Pancreas (tissue), 10 donors: ENCODE results near the gene TXK. TPM values are rescaled to one million over a fixed set of nuclear protein-coding genes. Genes with fewer than 3 reads are reported as not detected.

Experiments used
- ATAC-seq, 4 donors: fragments of 200-7000 bp; cut with Tn5 transposase; one replicate each; pipeline versions ENCODE4 v1.8.0 to v1.9.1; 2020; ENCODE audit warnings: mild to moderate bottlenecking in 4 of 4, moderate library complexity in 4 of 4
- DNase-seq, 6 donors: peaks; one replicate each; pipeline ENCODE4 v3.0.0-alpha.2; 2020
- FAIRE-seq: peaks from 2 replicates; lab custom pipeline; 2012; peaks lifted over from hg19 to GRCh38; lab: Jason Lieb, UNC
- H3K27ac ChIP-seq, 4 donors: fragments of 200-600 bp; sonication (generic); 1 replicate in 3 of 4; 2 replicates in 1 of 4; pipeline versions ENCODE4 v1.5.0 to v1.8.0; 2020
- H3K27me3 ChIP-seq, 4 donors: fragments of 200-600 bp; one replicate each; pipeline ENCODE4 v1.8.0; 2021
- H3K36me3 ChIP-seq, 3 donors: fragments of 200-600 bp; sonication (generic) in 1 of 3; one replicate each; pipeline versions ENCODE4 v1.5.0 to v1.8.0; 2020 to 2021
- H3K4me1 ChIP-seq, 3 donors: fragments of 200-600 bp; one replicate each; pipeline ENCODE4 v1.8.0; 2021
- H3K4me3 ChIP-seq, 4 donors: fragments of 200-600 bp; sonication (generic) in 2 of 4; one replicate each; pipeline versions ENCODE4 v1.5.0 to v1.8.0; 2020 to 2021
- H3K9me3 ChIP-seq, 4 donors: fragments of 200-600 bp; one replicate each; pipeline ENCODE4 v1.8.0; 2021
- CTCF ChIP-seq, 4 donors: fragments of 200-600 bp; sonication (generic) in 3 of 4; IDR thresholded peaks; one replicate each; pipeline versions ENCODE4 v1.5.0 to v1.8.0; 2021; ENCODE audit warnings: antibody characterized with exemption in 4 of 4
- WGBS, 2 donors: extraction: QIAGEN DNeasy Blood & Tissue Kit; methylation state at CpG; one replicate each; pipeline ENCODE4 v1.1.7; 2013; 5-methylcytosine and 5-hydroxymethylcytosine counted together
- intact Hi-C, 3 donors: fragments of 100-400 bp; cut with DNase I; formaldehyde crosslinking; loops; one replicate each; pipeline versions ENCODE4 v1.11.1 to v1.14.2; 2022
- polyA plus RNA-seq, 2 donors: library from polyadenylated mRNA; stranded (reverse); fragments of 200-250 nt; gene quantifications; one replicate each; pipeline ENCODE4 v1.2.3, GENCODE V29; 2013
- total RNA-seq, 6 donors: library from RNA; stranded (reverse); fragmentation: NEBNext Ultra II Directional in 4 of 6; extraction: Animal tissue kit (Norgen Biotek cat#: 25700) in 4 of 6; gene quantifications; one replicate each; pipeline versions ENCODE4 v1.2.1 to v1.2.4, GENCODE V29; 2021 to 2023
- donor health status: healthy with polysubstance abuse.
- donor health status: DM: no; HTN: no; CAD: no; lungs with moderate emphysema.
- donor health status: DM: no; HTN: no; CAD: no.
- donor health status: control.
- donor health status: control.
- donor health status: Bipolar disorder and iron deficiency.
- donor health status: DM: yes; HTN: yes; CAD: no.
- donor health status: DM: no; HTN: no; CAD: no.
- donor health status: DM: no; HTN: no; CAD: no.
- donor health status: DM: yes; HTN: yes; CAD: no.

The TXK gene
- total and polyA plus RNA-seq, 8 donors: 0.46 to 1.6 (median 0.75) TPM

- DNase-seq: peak in 4 of 6 donors; percentile 28 to 42 (median 36)
- no peak for FAIRE-seq
- Histone ChIP-seq H3K4me1 (peaks cover 0 to 18% (median 10%) of the 10 kb centered on the region in 3 donors), H3K4me3 (no peak overlapping the region), H3K9me3 (no peaks in the 10 kb centered on the region), H3K27me3 (no peaks in the 10 kb centered on the region), H3K27ac (peak overlapping the region in 2 of 4 donors; percentile 27 to 51), H3K36me3 (no peaks in the 10 kb centered on the region)
- intact Hi-C loops: no loop called here
- ATAC-seq: peak; percentile 87 to 95 (median 92)
- no peak for TF ChIP-seq CTCF (IDR thresholded peaks at IDR 0.05)
- 14 to 21% methylated on average over 1 of the region's 1 CpG for WGBS, 2 donors
Observed at GRCh38 chr4:48047896-48048295, 86.2 kb downstream of the TXK start.

- ATAC-seq (peak; percentile 36 to 73 (median 58)), FAIRE-seq (no peak), DNase-seq (peak in 1 of 6 donors; percentile 15)
- intact Hi-C loops: no loop called here
- H3K36me3 ChIP-seq: no peaks in the 10 kb centered on the region
- no peaks in the 10 kb centered on the region for H3K9me3 ChIP-seq
- peak overlapping the region in 2 of 4 donors; percentile 27 to 51 for H3K27ac ChIP-seq
- no peaks in the 10 kb centered on the region for H3K27me3 ChIP-seq
- 29 to 34% methylated on average over 3 of the region's 3 CpGs for WGBS, 2 donors
- no peak for TF ChIP-seq CTCF (IDR thresholded peaks at IDR 0.05)
- H3K4me1 ChIP-seq: peaks cover 0 to 21% (median 10%) of the 10 kb centered on the region in 3 donors
- H3K4me3 ChIP-seq: no peak overlapping the region
Observed at GRCh38 chr4:48047421-48047844, 86.6 kb downstream of the TXK start.

- peaks cover 0 to 24% (median 10%) of the 10 kb centered on the region in 3 donors for H3K4me1 ChIP-seq
- FAIRE-seq (no peak), DNase-seq (no peak), ATAC-seq (no peak)
- no peak overlapping the region for H3K4me3 ChIP-seq
- no peak for TF ChIP-seq CTCF (IDR thresholded peaks at IDR 0.05)
- H3K27me3 ChIP-seq: no peaks in the 10 kb centered on the region
- intact Hi-C loops: no loop called here
- H3K9me3 ChIP-seq: no peaks in the 10 kb centered on the region
- WGBS, 2 donors: 37 to 41% methylated on average over 3 of the region's 3 CpGs
- H3K27ac ChIP-seq: no peak overlapping the region
- no peaks in the 10 kb centered on the region for H3K36me3 ChIP-seq
Observed at GRCh38 chr4:48046059-48046458, 88.0 kb downstream of the TXK start.

GRCh38 chr4:48044298-48044697 is 89.8 kb downstream of the TXK start:
- Histone ChIP-seq H3K9me3 (no peaks in the 10 kb centered on the region), H3K4me3 (no peak overlapping the region), H3K4me1 (peaks cover 0 to 24% (median 10%) of the 10 kb centered on the region in 3 donors), H3K36me3 (no peaks in the 10 kb centered on the region), H3K27me3 (no peaks in the 10 kb centered on the region), H3K27ac (no peak overlapping the region)
- 95 to 99% methylated on average over 2 of the region's 2 CpGs for WGBS, 2 donors
- ATAC-seq: no peak
- no peak for DNase-seq
- intact Hi-C loops: no loop called here
- no peak for TF ChIP-seq CTCF (IDR thresholded peaks at IDR 0.05)
- no peak for FAIRE-seq

- Histone ChIP-seq H3K27me3 (no peaks in the 10 kb centered on the region), H3K36me3 (no peaks in the 10 kb centered on the region), H3K4me3 (no peak overlapping the region), H3K27ac (peak overlapping the region in 2 of 4 donors; percentile 19 to 40), H3K9me3 (no peaks in the 10 kb centered on the region), H3K4me1 (peaks cover 0 to 24% (median 10%) of the 10 kb centered on the region in 3 donors)
- DNase-seq (no peak), ATAC-seq (no peak), FAIRE-seq (no peak)
- intact Hi-C loops: no loop called here
- WGBS, 2 donors: 48 to 52% methylated on average over 2 of the region's 2 CpGs
- TF ChIP-seq CTCF (IDR thresholded peaks at IDR 0.05): no peak
Observed at GRCh38 chr4:48043504-48043903, 90.5 kb downstream of the TXK start.
